GM12878 (cell line): Measurements from ENCODE around the gene GPX7. TPM values are rescaled to one million over a fixed set of nuclear protein-coding genes. Genes with fewer than 3 reads are reported as not detected.

Experiments
- ATAC-seq: fragments of 200-7000 bp; cut with Tn5 transposase; 3 replicates; pipeline ENCODE4 v1.9.1; 2020; ENCODE audit warnings: mild to moderate bottlenecking, moderate library complexity
- BruUV-seq: library from RNA; stranded (reverse); fragments of 400-500 nt; replicated peaks from 2 replicates; lab custom pipeline; 2021; lab: Mats Ljungman, UMichigan
- CTCF ChIA-PET: fragments of 300-600 bp; sonication (Branson Sonifier 250); formaldehyde crosslinking; extraction: SDS; loops from one replicate; lab custom pipeline; 2021; ENCODE audit warnings: inconsistent platforms; lab: Yijun Ruan, JAX
- POLR2A ChIA-PET: fragments of 350-600 bp; formaldehyde crosslinking; extraction: SDS; loops from one replicate; lab custom pipeline; 2021; ENCODE audit warnings: inconsistent platforms; lab: Charles Lee
- RAD21 ChIA-PET: fragments of 300-600 bp; sonication (Branson Sonifier 250); formaldehyde crosslinking; loops from one replicate; lab custom pipeline; 2023; ENCODE audit warnings: antibody characterized with exemption; ENCODE audit not compliant: unreplicated experiment; lab: Charles Lee
- SMC1A ChIA-PET: fragments of 300-600 bp; sonication (Branson Sonifier 250); formaldehyde crosslinking; loops from one replicate; lab custom pipeline; 2023; ENCODE audit not compliant: unreplicated experiment, uncharacterized antibody; lab: Charles Lee
- DNase-seq: peaks from one replicate; pipeline ENCODE4 v3.0.0-alpha.2; 2011; ENCODE audit warnings: low read depth, low spot score
- FAIRE-seq: peaks from 3 replicates; lab custom pipeline; 2011; peaks lifted over from hg19 to GRCh38; lab: Jason Lieb, UNC
- H2AFZ ChIP-seq: 2 replicates; pipeline ENCODE4 v1.6.0; 2011; ENCODE audit warnings: low read depth, low read length, control low read depth; ENCODE audit not compliant: control insufficient read depth
- H3K27ac ChIP-seq: 2 replicates; pipeline ENCODE4 v1.5.1; 2011; ENCODE audit warnings: control low read depth; ENCODE audit not compliant: control insufficient read depth, insufficient read depth
- H3K27me3 ChIP-seq, 2 experiments: replicated peaks in 1 of 2; 2 replicates each; pipeline versions ENCODE4 v1.6.0 to v1.6.1; 2011; ENCODE audit warnings: low read length in 1 of 2; ENCODE audit not compliant: control insufficient read depth in 2 of 2, insufficient read depth in 2 of 2
- H3K36me3 ChIP-seq, 2 experiments: 2 replicates each; pipeline ENCODE4 v1.5.1; 2011; ENCODE audit warnings: low read length in 1 of 2; ENCODE audit not compliant: control insufficient read depth in 2 of 2, insufficient read depth in 2 of 2
- H3K4me1 ChIP-seq: 2 replicates; pipeline ENCODE4 v1.6.1; 2011; ENCODE audit warnings: mild to moderate bottlenecking, low read length, moderate library complexity, mixed read lengths; ENCODE audit not compliant: control insufficient read depth, insufficient read depth
- H3K4me2 ChIP-seq: 2 replicates; pipeline ENCODE4 v1.6.0; 2011; ENCODE audit warnings: control low read depth; ENCODE audit not compliant: control insufficient read depth, insufficient read depth
- H3K4me3 ChIP-seq: fragments of 200-600 bp; sonication (generic); 2 replicates; pipeline ENCODE4 v1.5.1; 2016
- H3K79me2 ChIP-seq: 2 replicates; pipeline ENCODE4 v1.6.0; 2011; ENCODE audit warnings: low read length; ENCODE audit not compliant: control insufficient read depth, insufficient read depth
- H3K9ac ChIP-seq: 2 replicates; pipeline ENCODE4 v1.8.0; 2011; ENCODE audit warnings: low read length, control low read depth, mixed read lengths; ENCODE audit not compliant: control insufficient read depth, insufficient read depth
- H3K9me3 ChIP-seq: replicated peaks from 3 replicates; pipeline ENCODE4 v1.5.1; 2011; ENCODE audit warnings: mild to moderate bottlenecking, low read length; ENCODE audit not compliant: control insufficient read depth, insufficient read depth
- H4K20me1 ChIP-seq: 2 replicates; pipeline ENCODE4 v1.6.0; 2011; ENCODE audit not compliant: control insufficient read depth, insufficient read depth
- BHLHE40 ChIP-seq, 2 experiments: fragments of 450-650 bp in 1 of 2; IDR thresholded peaks; 2 replicates each; pipeline ENCODE4 v1.6.1; 2011 to 2017; ENCODE audit warnings: low read depth in 2 of 2, borderline replicate concordance in 1 of 2, improper control_type of control experiment in 1 of 2, low read length in 1 of 2, mild to moderate bottlenecking in 1 of 2
- CBFB ChIP-seq: IDR thresholded peaks from 2 replicates; pipeline ENCODE4 v1.6.1; 2016; ENCODE audit warnings: antibody characterized with exemption, low read depth
- EGR1 ChIP-seq, 2 experiments: IDR thresholded peaks; 1 replicate in 1 of 2; 2 replicates in 1 of 2; pipeline ENCODE4 v1.6.1; 2011 to 2012; ENCODE audit warnings: low read depth in 2 of 2, low read length in 2 of 2, borderline replicate concordance in 1 of 2, mild to moderate bottlenecking in 1 of 2, moderate library complexity in 1 of 2
- EZH2 ChIP-seq: IDR thresholded peaks from 2 replicates; pipeline ENCODE4 v1.6.1; 2012; ENCODE audit warnings: low read depth, mild to moderate bottlenecking, control low read depth, inconsistent platforms, low read length, borderline replicate concordance; ENCODE audit not compliant: control insufficient read depth
- GATAD2B ChIP-seq: fragments of 450-650 bp; conservative IDR thresholded peaks from 2 replicates; pipeline ENCODE4 v1.6.1; 2017; ENCODE audit warnings: low read depth, mild to moderate bottlenecking, moderate library complexity
- HCFC1 ChIP-seq: fragments of 150-350 bp; IDR thresholded peaks from 2 replicates; pipeline ENCODE4 v1.6.1; 2014; ENCODE audit warnings: low read length
- MXI1 ChIP-seq: fragments of 150-350 bp; IDR thresholded peaks from 2 replicates; pipeline ENCODE4 v1.6.1; 2011; ENCODE audit warnings: low read depth, mild to moderate bottlenecking, inconsistent platforms, low read length, improper control_type of control experiment
- MYC ChIP-seq: IDR thresholded peaks from 2 replicates; pipeline ENCODE4 v1.6.1; 2011; ENCODE audit warnings: mild to moderate bottlenecking, low read length, moderate library complexity, inconsistent platforms; ENCODE audit not compliant: insufficient read depth, insufficient replicate concordance, insufficient read length, severe bottlenecking
- NRF1 ChIP-seq: conservative IDR thresholded peaks from 2 replicates; pipeline ENCODE4 v1.6.1; 2011; ENCODE audit warnings: mild to moderate bottlenecking, low read depth, low read length, improper control_type of control experiment
- PAX8 ChIP-seq: fragments of 450-650 bp; IDR thresholded peaks from 2 replicates; pipeline ENCODE4 v1.6.1; 2017; ENCODE audit warnings: mild to moderate bottlenecking, moderate library complexity
- POLR2A ChIP-seq: IDR thresholded peaks from 2 replicates; pipeline ENCODE4 v1.6.1; 2011; ENCODE audit warnings: low read depth, mild to moderate bottlenecking, low read length
- RELB ChIP-seq: fragments of 450-650 bp; IDR thresholded peaks from 2 replicates; pipeline ENCODE4 v1.6.1; 2017; ENCODE audit warnings: low read depth, mild to moderate bottlenecking, moderate library complexity
- SUPT20H ChIP-seq: IDR thresholded peaks from 2 replicates; pipeline ENCODE4 v1.6.1; 2011; ENCODE audit warnings: low read depth, mild to moderate bottlenecking, low read length, moderate library complexity, borderline replicate concordance; ENCODE audit not compliant: control insufficient read depth
- SUZ12 ChIP-seq: fragments of 200-600 bp; sonication (generic); IDR thresholded peaks from one replicate; pipeline ENCODE4 v1.6.1; 2018; ENCODE audit warnings: antibody characterized with exemption, mild to moderate bottlenecking; ENCODE audit not compliant: unreplicated experiment
- ZNF207 ChIP-seq: fragments of 450-650 bp; IDR thresholded peaks from 2 replicates; pipeline ENCODE4 v1.6.1; 2014; ENCODE audit warnings: antibody characterized with exemption, mild to moderate bottlenecking, borderline replicate concordance
- ZNF217 ChIP-seq: fragments of 450-650 bp; IDR thresholded peaks from 2 replicates; pipeline ENCODE4 v1.6.1; 2017; ENCODE audit warnings: antibody characterized with exemption, mild to moderate bottlenecking
- WGBS: methylation state at CpG from one replicate; pipeline ENCODE4 v1.1.6; 2016; ENCODE audit warnings: low lambda C conversion rate; ENCODE audit not compliant: insufficient replicate concordance, insufficient coverage; ENCODE audit errors: missing lambda C conversion rate; 5-methylcytosine and 5-hydroxymethylcytosine counted together
- in situ Hi-C: fragments of 300-500 bp; cut with MboI; formaldehyde crosslinking; loops from 9 replicates; pipeline ENCODE4 v1.14.3; 2018; ENCODE audit warnings: mixed read lengths
- intact Hi-C: fragments of 100-400 bp; cut with micrococcal nuclease; formaldehyde crosslinking; loops from one replicate; pipeline ENCODE4 v1.14.2; 2022; ENCODE audit not compliant: unreplicated experiment
- polyA plus RNA-seq, 11 experiments: library from polyadenylated mRNA; depleted of rRNA in 4 of 11; unstranded in 6 of 11; stranded (reverse) in 5 of 11; fragments of >200 nt; fragmentation: Nextera tagmentation in 4 of 11; fragmentation: Illumina TruSeq in 1 of 11; extraction: Ambion mirVana in 4 of 11; extraction: Trizol in 1 of 11; gene quantifications; 1 replicate in 1 of 11; 2 replicates in 10 of 11; pipeline versions ENCODE4 v1.2.1 to v1.2.3, GENCODE V29; 2011 to 2016; ENCODE audit warnings: inconsistent platforms in 2 of 11, missing spikeins in 2 of 11, low read depth in 1 of 11
- total RNA-seq, 4 experiments: library from RNA; depleted of rRNA in 3 of 4; stranded (reverse); fragments of >200 nt in 3 of 4; fragmentation: Illumina TruSeq in 1 of 4; extraction: Trizol in 1 of 4; gene quantifications; 2 replicates each; pipeline versions ENCODE4 v1.2.1 to v1.2.3, GENCODE V29; 2013 to 2021
- TF ChIP-seq, protein P1 (sequence below): IDR thresholded peaks from 2 replicates; pipeline ENCODE4 v1.6.1; 2012; ENCODE audit warnings: low read depth, low read length, improper control_type of control experiment
- TF ChIP-seq, protein P2 (sequence below): fragments of 450-650 bp; IDR thresholded peaks from 2 replicates; pipeline ENCODE4 v1.6.1; 2017; ENCODE audit warnings: mild to moderate bottlenecking, moderate library complexity

GPX7 gene
- total and polyA plus RNA-seq, 10 of the 15 experiments (the other 5 are each of a cell fraction or from before 2014, with no cell fraction given), result 1.9 to 4.2 (median 2.5) TPM; not detected in 1

GRCh38 chr1:52632732-52633290 is 30.6 kb downstream of the GPX7 start, which contains the start of gene SHISAL2A:
SHISAL2A (plus strand) TSS chr1:52633168; CDS start chr1:52633494, 326 bp downstream.
- no peaks in the 10 kb centered on the region; the same call in 2 of the 3 replicates for H3K9me3 ChIP-seq
- RAD21 ChIA-PET, result interaction anchor here (0.7 kb wide), 1 partner anchor 266 kb away, joined by 3 read pairs; the partner anchor contains the start of gene CC2D1B
- H3K9ac ChIP-seq, result peak within 1 kb of the TSS; percentile 30; the same call in 1 of the 2 replicates
- POLR2A ChIA-PET, result interaction anchor here (0.6 kb wide), 1 partner anchor 27 kb away, joined by 3 read pairs; no protein-coding TSS in a partner anchor
- BruUV-seq, result no TSS peak
- H4K20me1 ChIP-seq, result no peaks in the 10 kb centered on the region
- H2AFZ ChIP-seq, result peak within 1 kb of the TSS; percentile 61
- FAIRE-seq, result no peak
- no peaks in the 10 kb centered on the region for H3K79me2 ChIP-seq
- WGBS, result 14% methylated on average over 33 of the region's 53 CpGs
- in situ Hi-C loops (no loop called here), intact Hi-C loops (no loop called here)
- H3K4me2 ChIP-seq, result peak within 1 kb of the TSS; percentile 85
- H3K27me3 ChIP-seq, result peaks cover 4 to 8% of the 10 kb centered on the region in 2 experiments; a peak in 3 of 4 replicates
- peaks cover 28% of the 10 kb centered on the region for H3K4me1 ChIP-seq
- no peak for DNase-seq
- ATAC-seq, result no peak
- H3K4me3 ChIP-seq, result peak within 1 kb of the TSS; percentile 54; the same call in 1 of the 2 replicates
- CTCF ChIA-PET, result interaction anchor here (1.2 kb wide), 1 partner anchor 27 kb away, joined by 3 read pairs; no protein-coding TSS in a partner anchor
- no peak within 1 kb of the TSS for H3K27ac ChIP-seq
- H3K36me3 ChIP-seq, result no peaks in the 10 kb centered on the region
- SMC1A ChIA-PET, result interaction anchor here (1.1 to 1.9 kb wide), 4 partner anchors 10 to 54 kb away, joined by 3 to 5 read pairs (median 4); no protein-coding TSS in a partner anchor
- TF ChIP-seq CBFB (no peak), RELB (no peak), SUPT20H (no peak), GATAD2B (peak; percentile 27; the same call in 1 of the 2 replicates), PAX8 (no peak), ZNF207 (no peak), HCFC1 (no peak), NRF1 (no peak), EGR1 (IDR thresholded peaks at IDR 0.05; ENCODE audit: borderline replicate concordance in 1 of 2, low read depth in 2 of 2, low read length in 2 of 2) (0 out of 3 replicates have a peak, but pooled peaks of 1 of the 2 experiments have one; percentile 8), EZH2 (no peak), SUZ12 (no peak), POLR2A (peak; percentile 53), ZNF217 (no peak), BHLHE40 (IDR thresholded peaks at IDR 0.05; ENCODE audit: borderline replicate concordance in 1 of 2, low read depth in 2 of 2, low read length in 1 of 2) (peak in 1 of 2 experiments; percentile 19; a peak in 2 of 4 replicates), MYC (no peak), MXI1 (no peak)
- TF ChIP-seq, protein P1, sequence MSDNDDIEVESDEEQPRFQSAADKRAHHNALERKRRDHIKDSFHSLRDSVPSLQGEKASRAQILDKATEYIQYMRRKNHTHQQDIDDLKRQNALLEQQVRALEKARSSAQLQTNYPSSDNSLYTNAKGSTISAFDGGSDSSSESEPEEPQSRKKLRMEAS, result peak; percentile 78
- TF ChIP-seq, protein P2, sequence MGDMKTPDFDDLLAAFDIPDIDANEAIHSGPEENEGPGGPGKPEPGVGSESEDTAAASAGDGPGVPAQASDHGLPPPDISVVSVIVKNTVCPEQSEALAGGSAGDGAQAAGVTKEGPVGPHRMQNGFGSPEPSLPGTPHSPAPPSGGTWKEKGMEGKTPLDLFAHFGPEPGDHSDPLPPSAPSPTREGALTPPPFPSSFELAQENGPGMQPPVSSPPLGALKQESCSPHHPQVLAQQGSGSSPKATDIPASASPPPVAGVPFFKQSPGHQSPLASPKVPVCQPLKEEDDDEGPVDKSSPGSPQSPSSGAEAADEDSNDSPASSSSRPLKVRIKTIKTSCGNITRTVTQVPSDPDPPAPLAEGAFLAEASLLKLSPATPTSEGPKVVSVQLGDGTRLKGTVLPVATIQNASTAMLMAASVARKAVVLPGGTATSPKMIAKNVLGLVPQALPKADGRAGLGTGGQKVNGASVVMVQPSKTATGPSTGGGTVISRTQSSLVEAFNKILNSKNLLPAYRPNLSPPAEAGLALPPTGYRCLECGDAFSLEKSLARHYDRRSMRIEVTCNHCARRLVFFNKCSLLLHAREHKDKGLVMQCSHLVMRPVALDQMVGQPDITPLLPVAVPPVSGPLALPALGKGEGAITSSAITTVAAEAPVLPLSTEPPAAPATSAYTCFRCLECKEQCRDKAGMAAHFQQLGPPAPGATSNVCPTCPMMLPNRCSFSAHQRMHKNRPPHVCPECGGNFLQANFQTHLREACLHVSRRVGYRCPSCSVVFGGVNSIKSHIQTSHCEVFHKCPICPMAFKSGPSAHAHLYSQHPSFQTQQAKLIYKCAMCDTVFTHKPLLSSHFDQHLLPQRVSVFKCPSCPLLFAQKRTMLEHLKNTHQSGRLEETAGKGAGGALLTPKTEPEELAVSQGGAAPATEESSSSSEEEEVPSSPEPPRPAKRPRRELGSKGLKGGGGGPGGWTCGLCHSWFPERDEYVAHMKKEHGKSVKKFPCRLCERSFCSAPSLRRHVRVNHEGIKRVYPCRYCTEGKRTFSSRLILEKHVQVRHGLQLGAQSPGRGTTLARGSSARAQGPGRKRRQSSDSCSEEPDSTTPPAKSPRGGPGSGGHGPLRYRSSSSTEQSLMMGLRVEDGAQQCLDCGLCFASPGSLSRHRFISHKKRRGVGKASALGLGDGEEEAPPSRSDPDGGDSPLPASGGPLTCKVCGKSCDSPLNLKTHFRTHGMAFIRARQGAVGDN, result peak; percentile 57
